KMS-11 (cell line): Measurements from ENCODE around the gene SRGAP1.

ENCODE experiments used
- H2AFZ ChIP-seq: fragments of 200-600 bp; sonication (generic); 2 replicates; pipeline ENCODE4 v1.6.1; 2016; ENCODE audit warnings: antibody characterized with exemption, mixed run types, low read depth
- H3K27ac ChIP-seq: fragments of 200-600 bp; sonication (generic); 2 replicates; pipeline ENCODE4 v1.6.1; 2016; ENCODE audit warnings: mild to moderate bottlenecking, mixed run types
- H3K27me3 ChIP-seq: fragments of 200-600 bp; sonication (generic); 2 replicates; pipeline ENCODE4 v1.6.1; 2017; ENCODE audit warnings: mild to moderate bottlenecking, low read depth, mixed run types, moderate library complexity; ENCODE audit not compliant: insufficient read depth
- H3K36me3 ChIP-seq: fragments of 200-600 bp; sonication (generic); 2 replicates; pipeline ENCODE4 v1.6.1; 2017; ENCODE audit warnings: mild to moderate bottlenecking, mixed run types; ENCODE audit not compliant: insufficient read depth
- H3K4me1 ChIP-seq: fragments of 200-600 bp; sonication (generic); 2 replicates; pipeline ENCODE4 v1.6.1; 2016; ENCODE audit warnings: mild to moderate bottlenecking, low read depth, mixed run types; ENCODE audit not compliant: poor library complexity, severe bottlenecking
- H3K4me2 ChIP-seq: fragments of 200-600 bp; sonication (generic); 2 replicates; pipeline ENCODE4 v1.7.0; 2016; ENCODE audit warnings: mild to moderate bottlenecking, mixed run types
- H3K4me3 ChIP-seq: fragments of 200-600 bp; sonication (generic); IDR thresholded peaks from 2 replicates; pipeline ENCODE4 v1.6.1; 2017; ENCODE audit warnings: low read depth, low read length, mixed read lengths; ENCODE audit not compliant: insufficient read depth
- H3K79me2 ChIP-seq: fragments of 200-600 bp; sonication (generic); 2 replicates; pipeline ENCODE4 v1.6.1; 2016; ENCODE audit warnings: low read depth, mixed run types; ENCODE audit not compliant: insufficient read depth
- H3K9ac ChIP-seq: fragments of 200-600 bp; sonication (generic); 2 replicates; pipeline ENCODE4 v1.6.1; 2016; ENCODE audit warnings: mild to moderate bottlenecking, mixed run types
- H4K20me1 ChIP-seq: fragments of 200-600 bp; sonication (generic); 2 replicates; pipeline ENCODE4 v1.6.1; 2016; ENCODE audit warnings: mild to moderate bottlenecking, mixed run types; ENCODE audit not compliant: insufficient read depth
- CTCF ChIP-seq: fragments of 200-600 bp; sonication (generic); conservative IDR thresholded peaks from 2 replicates; pipeline ENCODE4 v1.6.1; 2017; ENCODE audit warnings: low read depth, mild to moderate bottlenecking, antibody characterized with exemption, low read length, moderate library complexity, mixed read lengths

SRGAP1 gene

GRCh38 chr12:63922474-63922873 lies 78.0 kb downstream of the SRGAP1 start:
- TF ChIP-seq CTCF = no peak
- no peaks in the 10 kb centered on the region for H3K27me3 ChIP-seq
- no peaks in the 10 kb centered on the region for H4K20me1 ChIP-seq
- no peak overlapping the region for H3K9ac ChIP-seq
- no peak overlapping the region for H2AFZ ChIP-seq
- no peak overlapping the region for H3K4me3 ChIP-seq
- no peak overlapping the region for H3K4me2 ChIP-seq
- H3K27ac ChIP-seq = no peak overlapping the region
- no peaks in the 10 kb centered on the region for H3K4me1 ChIP-seq
- H3K36me3 ChIP-seq = no peaks in the 10 kb centered on the region
- no peaks in the 10 kb centered on the region for H3K79me2 ChIP-seq

- no peaks in the 10 kb centered on the region for H3K27me3 ChIP-seq
- H4K20me1 ChIP-seq = no peaks in the 10 kb centered on the region
- no peaks in the 10 kb centered on the region for H3K4me1 ChIP-seq
- no peak overlapping the region for H3K4me2 ChIP-seq
- H3K79me2 ChIP-seq = no peaks in the 10 kb centered on the region
- H3K27ac ChIP-seq = no peak overlapping the region
- H3K36me3 ChIP-seq = no peaks in the 10 kb centered on the region
- no peak overlapping the region for H3K9ac ChIP-seq
- H3K4me3 ChIP-seq = no peak overlapping the region
- no peak overlapping the region for H2AFZ ChIP-seq
- TF ChIP-seq CTCF = no peak
These were observed 80.3 kb downstream of the SRGAP1 start for GRCh38 chr12:63924781-63925180.

- Histone ChIP-seq H3K4me1 (no peaks in the 10 kb centered on the region), H3K36me3 (no peaks in the 10 kb centered on the region), H3K9ac (no peak overlapping the region), H2AFZ (no peak overlapping the region), H3K4me2 (no peak overlapping the region), H3K27ac (no peak overlapping the region), H3K27me3 (no peaks in the 10 kb centered on the region), H3K4me3 (no peak overlapping the region), H4K20me1 (no peaks in the 10 kb centered on the region), H3K79me2 (no peaks in the 10 kb centered on the region)
- no peak for TF ChIP-seq CTCF
These were observed 83.0 kb downstream of the SRGAP1 start for GRCh38 chr12:63927511-63927910.

GRCh38 chr12:63928305-63928704 lies 83.8 kb downstream of the SRGAP1 start:
- Histone ChIP-seq H3K36me3 (no peaks in the 10 kb centered on the region), H3K4me1 (no peaks in the 10 kb centered on the region), H2AFZ (no peak overlapping the region), H3K9ac (no peak overlapping the region), H4K20me1 (no peaks in the 10 kb centered on the region), H3K27ac (no peak overlapping the region), H3K4me2 (no peak overlapping the region), H3K27me3 (no peaks in the 10 kb centered on the region), H3K4me3 (no peak overlapping the region), H3K79me2 (no peaks in the 10 kb centered on the region)
- TF ChIP-seq CTCF = no peak

GRCh38 chr12:63929426-63929825 lies 84.9 kb downstream of the SRGAP1 start:
- no peaks in the 10 kb centered on the region for H3K27me3 ChIP-seq
- no peaks in the 10 kb centered on the region for H4K20me1 ChIP-seq
- no peaks in the 10 kb centered on the region for H3K4me1 ChIP-seq
- no peaks in the 10 kb centered on the region for H3K36me3 ChIP-seq
- no peak overlapping the region for H2AFZ ChIP-seq
- no peak for TF ChIP-seq CTCF
- no peaks in the 10 kb centered on the region for H3K79me2 ChIP-seq
- H3K27ac ChIP-seq = no peak overlapping the region
- H3K9ac ChIP-seq = no peak overlapping the region
- no peak overlapping the region for H3K4me3 ChIP-seq
- no peak overlapping the region for H3K4me2 ChIP-seq
